Gastrocnemius medialis (tissue), 4 donors: ENCODE results near the gene FAM117B. TPM values are rescaled to one million over a fixed set of nuclear protein-coding genes. Genes with fewer than 3 reads are reported as not detected.

Source experiments
- ATAC-seq, 2 donors: fragments of 150-250 bp; one replicate each; pipeline ENCODE4 v1.9.1; 2016
- DNase-seq, 2 donors: peaks; one replicate each; pipeline ENCODE4 v3.0.0-alpha.2; 2019
- H3K27ac ChIP-seq, 4 donors: fragments of 200-600 bp; sonication (generic); 1 replicate in 1 of 4; 2 replicates in 3 of 4; pipeline ENCODE4 v1.5.1; 2016 to 2018; ENCODE audit warnings: mild to moderate bottlenecking in 2 of 4, moderate library complexity in 1 of 4
- H3K27me3 ChIP-seq, 3 donors: fragments of 200-600 bp; sonication (generic) in 2 of 3; 1 replicate in 1 of 3; 2 replicates in 2 of 3; pipeline versions ENCODE4 v1.5.1 to v1.6.0; 2016 to 2019; ENCODE audit warnings: mild to moderate bottlenecking in 1 of 3, moderate library complexity in 1 of 3
- H3K36me3 ChIP-seq, 2 donors: fragments of 200-600 bp; sonication (generic) in 1 of 2; one replicate each; pipeline ENCODE4 v1.5.1; 2017 to 2018
- H3K4me1 ChIP-seq, 2 donors: fragments of 200-600 bp; sonication (generic) in 1 of 2; one replicate each; pipeline ENCODE4 v1.5.1; 2016 to 2017; ENCODE audit warnings: mild to moderate bottlenecking in 2 of 2
- H3K4me3 ChIP-seq, 4 donors: fragments of 200-600 bp; sonication (generic) in 3 of 4; 1 replicate in 1 of 4; 2 replicates in 3 of 4; pipeline ENCODE4 v1.5.1; 2016 to 2019; ENCODE audit warnings: mild to moderate bottlenecking in 2 of 4
- H3K9me3 ChIP-seq, 3 donors: fragments of 200-600 bp; sonication (generic) in 2 of 3; 1 replicate in 1 of 3; 2 replicates in 2 of 3; pipeline ENCODE4 v1.5.1; 2016 to 2019
- CTCF ChIP-seq, 5 experiments: fragments of 450-650 bp in 3 of 5; fragments of 200-600 bp in 2 of 5; sonication (generic) in 2 of 5; IDR thresholded peaks in 4 of 5; conservative IDR thresholded peaks in 1 of 5; 1 replicate in 4 of 5; 2 replicates in 1 of 5; pipeline ENCODE4 v1.5.1; 2016 to 2019; ENCODE audit warnings: antibody characterized with exemption in 5 of 5, mild to moderate bottlenecking in 3 of 5, moderate library complexity in 3 of 5
- POLR2A ChIP-seq, 2 donors: fragments of 450-650 bp; IDR thresholded peaks; one replicate each; pipeline ENCODE4 v1.6.1; 2017; ENCODE audit warnings: antibody characterized with exemption in 2 of 2, mild to moderate bottlenecking in 2 of 2, moderate library complexity in 2 of 2
- in situ Hi-C, 4 donors: fragments of 200-750 bp; cut with MboI; loops; one replicate each; pipeline versions ENCODE4 v1.15.0 to v1.8.0; 2017; ENCODE audit warnings: low sequenced_read_pairs in 4 of 4
- intact Hi-C: fragments of 100-400 bp; cut with DNase I; formaldehyde crosslinking; loops from one replicate; pipeline ENCODE4 v1.15.1; 2023; ENCODE audit warnings: low total_unique reads
- total RNA-seq, 4 donors: library from RNA; depleted of rRNA; stranded (reverse); fragments of >200 nt; gene quantifications; one replicate each; pipeline versions ENCODE4 v1.1.0 to v1.2.3, GENCODE V29; 2016

Gene FAM117B
- total RNA-seq, 4 donors from 2014 or later = 1.5 to 4.5 (median 2.9) TPM

- peaks cover 0 to 21% of the 10 kb centered on the region in 2 donors for H3K36me3 ChIP-seq
- intact Hi-C loops = no loop called here
- H3K4me1 ChIP-seq = no peaks in the 10 kb centered on the region
- in situ Hi-C loops = no loop called here
- no peak overlapping the region for H3K27ac ChIP-seq
- H3K9me3 ChIP-seq = no peaks in the 10 kb centered on the region
- no peak for DNase-seq
- no peak for TF ChIP-seq CTCF (IDR thresholded peaks at IDR 0.05 in 4 of 5, conservative IDR thresholded peaks at IDR 0.05 in 1 of 5)
- TF ChIP-seq POLR2A (IDR thresholded peaks at IDR 0.05) = no peak
- no peak overlapping the region for H3K4me3 ChIP-seq
- no peak for ATAC-seq
- no peaks in the 10 kb centered on the region for H3K27me3 ChIP-seq
Observed at GRCh38 chr2:202771336-202771735, 136.6 kb downstream of the FAM117B start.

GRCh38 chr2:202771741-202772460, 137.1 kb downstream of the FAM117B start:
- no peak for DNase-seq
- peaks cover 0 to 21% of the 10 kb centered on the region in 2 donors for H3K36me3 ChIP-seq
- no peak for ATAC-seq
- TF ChIP-seq CTCF (IDR thresholded peaks at IDR 0.05 in 4 of 5, conservative IDR thresholded peaks at IDR 0.05 in 1 of 5) (no peak), POLR2A (IDR thresholded peaks at IDR 0.05) (no peak)
- H3K4me1 ChIP-seq = no peaks in the 10 kb centered on the region
- H3K27ac ChIP-seq = no peak overlapping the region
- in situ Hi-C loops (no loop called here), intact Hi-C loops (no loop called here)
- H3K9me3 ChIP-seq = no peaks in the 10 kb centered on the region
- H3K27me3 ChIP-seq = no peaks in the 10 kb centered on the region
- H3K4me3 ChIP-seq = no peak overlapping the region

- TF ChIP-seq POLR2A (IDR thresholded peaks at IDR 0.05) = no peak
- no peak for TF ChIP-seq CTCF (IDR thresholded peaks at IDR 0.05 in 4 of 5, conservative IDR thresholded peaks at IDR 0.05 in 1 of 5)
- no peaks in the 10 kb centered on the region for H3K27me3 ChIP-seq
- no peak for ATAC-seq
- peaks cover 0 to 25% of the 10 kb centered on the region in 2 donors for H3K36me3 ChIP-seq
- intact Hi-C loops = no loop called here
- H3K4me3 ChIP-seq = no peak overlapping the region
- no peaks in the 10 kb centered on the region for H3K9me3 ChIP-seq
- DNase-seq = no peak
- no peaks in the 10 kb centered on the region for H3K4me1 ChIP-seq
- no peak overlapping the region for H3K27ac ChIP-seq
- in situ Hi-C loops = no loop called here
Observed at GRCh38 chr2:202773301-202773973, 138.7 kb downstream of the FAM117B start.

GRCh38 chr2:202774104-202774503, 139.3 kb downstream of the FAM117B start:
- H3K36me3 ChIP-seq = peaks cover 0 to 25% of the 10 kb centered on the region in 2 donors
- no peaks in the 10 kb centered on the region for H3K9me3 ChIP-seq
- H3K4me1 ChIP-seq = no peaks in the 10 kb centered on the region
- intact Hi-C loops (no loop called here), in situ Hi-C loops (no loop called here)
- TF ChIP-seq POLR2A (IDR thresholded peaks at IDR 0.05) (no peak), CTCF (IDR thresholded peaks at IDR 0.05 in 4 of 5, conservative IDR thresholded peaks at IDR 0.05 in 1 of 5) (no peak)
- ATAC-seq = no peak
- DNase-seq = no peak
- H3K27ac ChIP-seq = no peak overlapping the region
- no peaks in the 10 kb centered on the region for H3K27me3 ChIP-seq
- H3K4me3 ChIP-seq = no peak overlapping the region
